MM.1S (cell line): Measurements from ENCODE around the gene MSI2.

Experiments used
- DNase-seq: peaks from one replicate; pipeline ENCODE4 v3.0.0-alpha.2; 2015
- H2AFZ ChIP-seq: fragments of 300-600 bp; sonication (generic); 2 replicates; pipeline ENCODE4 v1.6.0; 2016; ENCODE audit warnings: antibody characterized with exemption, low read length
- H3F3A ChIP-seq: fragments of 300-600 bp; sonication (generic); 2 replicates; pipeline ENCODE4 v1.6.1; 2016; ENCODE audit warnings: mild to moderate bottlenecking, antibody characterized with exemption, low read length, moderate library complexity, mixed read lengths; ENCODE audit not compliant: insufficient read depth
- H3K27ac ChIP-seq: fragments of 300-600 bp; sonication (generic); 2 replicates; pipeline ENCODE4 v1.5.1; 2016; ENCODE audit warnings: mild to moderate bottlenecking, low read length
- H3K27me3 ChIP-seq: fragments of 300-600 bp; sonication (generic); replicated peaks from 2 replicates; pipeline ENCODE4 v1.6.0; 2016; ENCODE audit warnings: low read length; ENCODE audit not compliant: insufficient read depth
- H3K36me3 ChIP-seq: fragments of 300-600 bp; sonication (generic); replicated peaks from 2 replicates; pipeline ENCODE4 v1.6.1; 2016; ENCODE audit warnings: mild to moderate bottlenecking, low read length, mixed read lengths; ENCODE audit not compliant: insufficient read depth
- H3K4me1 ChIP-seq: fragments of 300-600 bp; sonication (generic); 2 replicates; pipeline ENCODE4 v1.6.1; 2016; ENCODE audit warnings: low read length, mixed read lengths
- H3K4me2 ChIP-seq: fragments of 300-600 bp; sonication (generic); 2 replicates; pipeline ENCODE4 v1.6.0; 2016; ENCODE audit warnings: low read depth, low read length
- H3K4me3 ChIP-seq: fragments of 300-600 bp; sonication (generic); 2 replicates; pipeline ENCODE4 v1.5.1; 2016; ENCODE audit warnings: low read length, mixed read lengths
- H3K79me2 ChIP-seq: fragments of 300-600 bp; sonication (generic); 2 replicates; pipeline ENCODE4 v1.6.1; 2016; ENCODE audit warnings: mixed run types, low read length, mixed read lengths
- H3K9ac ChIP-seq: fragments of 300-600 bp; sonication (generic); 2 replicates; pipeline ENCODE4 v1.6.1; 2016; ENCODE audit warnings: low read length, mixed read lengths
- H3K9me2 ChIP-seq: fragments of 300-600 bp; sonication (generic); replicated peaks from 2 replicates; pipeline ENCODE4 v1.6.1; 2016; ENCODE audit warnings: mild to moderate bottlenecking, low read length, mixed read lengths; ENCODE audit not compliant: insufficient read depth
- H3K9me3 ChIP-seq: fragments of 300-600 bp; sonication (generic); replicated peaks from 2 replicates; pipeline ENCODE4 v1.6.1; 2016; ENCODE audit warnings: mild to moderate bottlenecking, low read length, mixed read lengths; ENCODE audit not compliant: insufficient read depth
- H4K20me1 ChIP-seq: fragments of 300-600 bp; sonication (generic); 2 replicates; pipeline ENCODE4 v1.6.1; 2016; ENCODE audit warnings: mild to moderate bottlenecking, low read length, moderate library complexity, mixed read lengths; ENCODE audit not compliant: insufficient read depth
- CTCF ChIP-seq: fragments of 300-600 bp; sonication (generic); IDR thresholded peaks from 2 replicates; pipeline ENCODE4 v1.5.1; 2016; ENCODE audit warnings: antibody characterized with exemption, low read length, mixed read lengths
- EZH2 ChIP-seq: fragments of 300-600 bp; sonication (generic); optimal IDR thresholded peaks from 2 replicates; pipeline ENCODE3; 2017; ENCODE audit warnings: low read depth, mild to moderate bottlenecking, antibody characterized with exemption, low read length, mixed read lengths
- EZH2phosphoT487 ChIP-seq: fragments of 300-600 bp; sonication (generic); IDR thresholded peaks from 2 replicates; pipeline ENCODE4 v1.6.1; 2018; ENCODE audit warnings: antibody characterized with exemption, low read length

The MSI2 gene

GRCh38 chr17:57501016-57501415, 244.7 kb downstream of the MSI2 start:
- H3K27me3 ChIP-seq = no peaks in the 10 kb centered on the region
- H3K9ac ChIP-seq = no peak overlapping the region
- H3K4me3 ChIP-seq = no peak overlapping the region
- no peaks in the 10 kb centered on the region for H4K20me1 ChIP-seq
- no peak overlapping the region for H3K4me2 ChIP-seq
- no peak overlapping the region for H2AFZ ChIP-seq
- no peaks in the 10 kb centered on the region for H3K9me3 ChIP-seq
- H3K79me2 ChIP-seq = peaks cover 58% of the 10 kb centered on the region
- TF ChIP-seq EZH2phosphoT487 (no peak), CTCF (no peak), EZH2 (no peak)
- H3F3A ChIP-seq = no peaks in the 10 kb centered on the region
- H3K27ac ChIP-seq = no peak overlapping the region
- H3K36me3 ChIP-seq = no peaks in the 10 kb centered on the region
- no peak for DNase-seq
- no peaks in the 10 kb centered on the region for H3K9me2 ChIP-seq
- no peaks in the 10 kb centered on the region for H3K4me1 ChIP-seq

GRCh38 chr17:57502022-57502421, 245.7 kb downstream of the MSI2 start:
- Histone ChIP-seq H3K79me2 (peaks cover 60% of the 10 kb centered on the region), H3F3A (no peaks in the 10 kb centered on the region), H3K36me3 (no peaks in the 10 kb centered on the region), H3K4me3 (no peak overlapping the region), H3K4me1 (no peaks in the 10 kb centered on the region), H4K20me1 (no peaks in the 10 kb centered on the region), H3K4me2 (no peak overlapping the region), H3K27me3 (no peaks in the 10 kb centered on the region), H3K27ac (no peak overlapping the region), H3K9me2 (no peaks in the 10 kb centered on the region), H3K9ac (no peak overlapping the region), H2AFZ (no peak overlapping the region), H3K9me3 (no peaks in the 10 kb centered on the region)
- no peak for DNase-seq
- TF ChIP-seq CTCF = no peak
- no peak for TF ChIP-seq EZH2phosphoT487
- no peak for TF ChIP-seq EZH2

GRCh38 chr17:57502811-57503241, 246.5 kb downstream of the MSI2 start:
- H3K36me3 ChIP-seq = no peaks in the 10 kb centered on the region
- no peak overlapping the region for H3K27ac ChIP-seq
- no peaks in the 10 kb centered on the region for H3F3A ChIP-seq
- no peaks in the 10 kb centered on the region for H3K9me2 ChIP-seq
- H4K20me1 ChIP-seq = no peaks in the 10 kb centered on the region
- H3K79me2 ChIP-seq = peaks cover 62% of the 10 kb centered on the region
- H3K4me2 ChIP-seq = no peak overlapping the region
- TF ChIP-seq EZH2 = no peak
- TF ChIP-seq CTCF = no peak
- no peak for TF ChIP-seq EZH2phosphoT487
- no peaks in the 10 kb centered on the region for H3K4me1 ChIP-seq
- no peaks in the 10 kb centered on the region for H3K9me3 ChIP-seq
- H3K9ac ChIP-seq = no peak overlapping the region
- H3K27me3 ChIP-seq = no peaks in the 10 kb centered on the region
- DNase-seq = no peak
- no peak overlapping the region for H3K4me3 ChIP-seq
- no peak overlapping the region for H2AFZ ChIP-seq
